Activated CD8-positive, alpha-beta memory T cell treated with anti-CD3 and anti-CD28 coated beads, Interleukin-2, amount 50 U/mL, for 48 hours (primary cell): ENCODE results near the gene NAA25.
"Not testable (repeated sequence)": the region's sequence is repeated elsewhere in the genome, so short reads cannot be mapped to it uniquely, and the experiment has no call there.

Source experiments
- DNase-seq: peaks from one replicate; pipeline ENCODE4 v3.0.0-alpha.2; 2020

NAA25 gene

GRCh38 chr12:112049351-112049750 is 59.2 kb downstream of the NAA25 start:
- DNase-seq = no peak

DNA sequence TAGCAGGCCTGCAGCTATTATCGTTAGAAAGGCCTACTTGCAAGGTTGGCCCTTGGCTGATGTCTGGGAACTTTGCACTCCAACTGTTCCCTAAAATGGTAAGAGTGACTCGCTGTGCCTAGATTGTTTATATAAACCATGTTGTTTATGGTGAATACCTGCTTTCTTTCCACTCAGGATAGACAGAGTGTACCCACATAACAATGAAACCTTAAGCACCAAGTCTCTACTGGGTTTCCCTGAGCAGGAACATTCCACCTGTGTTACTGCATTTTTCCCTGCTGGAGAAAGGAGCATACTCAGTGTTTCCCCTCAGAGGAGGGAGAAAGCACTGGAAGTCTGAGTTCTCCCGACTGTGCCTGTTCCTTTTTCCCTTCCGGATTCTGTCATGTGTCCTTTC is 62.6 kb downstream of the NAA25 start:
- DNase-seq = no peak

DNA sequence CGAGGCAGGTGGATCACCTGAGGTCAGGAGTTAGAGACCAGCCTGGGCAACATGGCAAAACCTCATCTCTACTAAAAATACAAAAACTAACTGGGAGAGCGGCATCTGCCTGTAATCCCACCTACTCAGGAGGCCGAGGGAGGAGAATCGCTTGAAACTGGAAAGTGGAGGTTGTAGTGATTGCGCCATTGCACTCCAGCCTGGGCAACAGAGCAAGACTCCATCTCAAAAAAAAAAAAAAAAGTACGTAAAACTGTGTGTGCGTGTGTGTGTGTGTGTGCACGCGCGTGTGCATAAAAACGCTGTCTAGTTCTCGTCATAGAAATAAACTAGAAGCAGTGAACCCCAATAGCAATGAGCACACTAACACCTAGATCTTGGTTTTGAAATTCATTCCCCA is 72.0 kb downstream of the NAA25 start:
- not testable (repeated sequence) for DNase-seq

DNA sequence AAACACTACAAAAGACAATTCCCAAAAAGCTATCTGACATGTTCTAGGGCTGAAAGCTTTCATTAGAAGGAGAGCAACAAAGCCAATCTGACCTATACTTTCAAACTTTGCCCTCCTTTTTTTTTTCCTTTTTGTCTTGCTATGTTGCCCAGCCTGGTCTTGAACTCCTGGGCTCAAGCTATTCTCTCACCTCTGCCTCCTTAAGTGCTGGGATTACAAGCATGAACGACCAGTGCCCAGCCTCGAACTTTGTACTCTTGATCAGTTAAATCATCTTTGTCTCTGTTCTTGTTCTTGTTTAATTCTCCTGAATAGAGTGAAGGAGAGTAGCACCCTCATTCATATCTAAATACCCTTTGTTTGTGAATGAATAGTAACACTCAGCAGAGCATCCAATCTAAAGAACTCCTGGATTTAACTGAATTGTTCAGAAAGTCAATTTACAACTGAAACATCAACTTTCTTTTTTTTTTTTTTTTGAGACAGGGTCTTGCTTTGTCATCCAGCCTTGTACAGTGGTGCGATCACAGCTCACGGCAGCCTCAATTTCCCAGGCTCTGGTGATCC is 73.3 kb downstream of the NAA25 start:
- no peak for DNase-seq

DNA sequence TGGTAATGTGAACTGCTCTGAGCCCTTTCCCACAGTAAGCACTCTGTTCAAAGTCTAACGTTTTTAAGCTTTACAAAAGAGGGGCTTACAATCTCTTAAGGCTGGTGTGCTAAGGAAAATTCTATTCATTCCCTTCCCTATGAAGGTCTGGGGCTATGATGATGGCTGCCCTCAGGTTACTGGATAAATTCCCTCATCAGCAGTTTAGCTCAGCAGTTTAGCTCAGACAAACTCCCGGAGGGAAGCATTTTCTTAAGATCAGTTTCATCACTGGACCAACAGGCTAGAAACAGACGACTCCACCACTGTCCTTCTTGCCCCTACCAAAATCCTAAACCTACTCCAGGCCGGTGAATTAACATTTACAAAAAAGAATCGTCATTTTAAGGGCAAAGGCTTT is 76.3 kb downstream of the NAA25 start:
- DNase-seq = no peak

- no peak for DNase-seq
Observed at GRCh38 chr12:112031472-112031871, 77.1 kb downstream of the NAA25 start.

GRCh38 chr12:112029301-112029700 is 79.3 kb downstream of the NAA25 start:
- DNase-seq = no peak

GRCh38 chr12:112025808-112026375 is 82.7 kb downstream of the NAA25 start:
- no peak for DNase-seq

DNA sequence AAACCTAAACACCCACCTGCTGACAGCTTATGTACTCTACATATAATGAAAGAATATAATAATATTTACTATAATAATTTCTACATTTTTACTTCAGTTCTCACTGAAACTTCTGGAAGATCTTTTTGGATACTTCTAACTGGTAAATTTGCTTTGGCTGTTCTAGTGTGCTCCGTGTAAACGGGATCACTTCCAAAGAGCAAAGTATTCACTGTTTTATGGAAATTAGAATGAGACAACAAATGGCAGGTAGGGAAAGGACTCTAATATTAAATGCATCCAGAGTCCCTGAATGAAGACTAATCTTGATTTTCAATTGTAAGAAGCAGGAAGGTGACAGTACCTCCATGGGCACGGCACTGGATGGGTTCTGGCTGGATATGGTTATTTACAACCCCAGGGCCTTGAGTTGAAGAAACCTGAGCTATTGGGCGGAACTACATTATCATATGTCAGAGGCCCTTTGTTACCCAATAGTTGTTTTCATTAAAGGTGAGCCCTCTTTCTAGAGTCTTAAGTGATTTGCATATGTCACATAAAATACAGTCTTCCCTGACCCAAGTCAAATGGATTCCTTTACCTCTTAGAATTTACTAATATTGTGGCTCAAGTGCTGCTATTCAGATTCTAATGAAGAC is 84.7 kb downstream of the NAA25 start:
- DNase-seq = no peak

- no peak for DNase-seq
Observed at GRCh38 chr12:112022241-112023016, 86.2 kb downstream of the NAA25 start.

DNA sequence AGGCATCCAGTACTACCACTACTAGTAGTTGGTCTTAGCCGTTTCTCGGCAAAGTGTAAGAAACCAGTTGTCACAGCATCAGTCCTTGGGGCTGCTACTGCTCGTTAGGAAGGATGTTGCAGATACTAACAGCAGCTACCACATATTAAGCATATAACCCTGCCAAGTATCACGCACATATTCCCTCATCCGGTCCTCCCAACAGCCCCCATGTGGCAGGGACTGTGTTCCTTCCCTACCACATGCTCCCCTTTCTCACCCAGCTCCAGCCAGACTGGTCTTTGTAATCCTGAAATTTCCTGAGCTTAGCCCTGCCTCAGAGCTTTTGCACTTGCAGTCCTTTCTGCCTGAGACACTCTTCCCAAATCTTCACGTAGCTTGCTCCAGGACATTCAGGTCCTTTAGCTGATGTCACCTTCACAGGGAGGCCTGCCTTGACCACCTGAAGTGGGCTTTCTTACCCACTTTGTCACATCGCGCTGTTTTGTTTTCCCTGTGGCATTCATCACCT is 87.6 kb downstream of the NAA25 start:
- DNase-seq = no peak

- DNase-seq = no peak
Observed at GRCh38 chr12:112018571-112019237, 89.9 kb downstream of the NAA25 start.

DNA sequence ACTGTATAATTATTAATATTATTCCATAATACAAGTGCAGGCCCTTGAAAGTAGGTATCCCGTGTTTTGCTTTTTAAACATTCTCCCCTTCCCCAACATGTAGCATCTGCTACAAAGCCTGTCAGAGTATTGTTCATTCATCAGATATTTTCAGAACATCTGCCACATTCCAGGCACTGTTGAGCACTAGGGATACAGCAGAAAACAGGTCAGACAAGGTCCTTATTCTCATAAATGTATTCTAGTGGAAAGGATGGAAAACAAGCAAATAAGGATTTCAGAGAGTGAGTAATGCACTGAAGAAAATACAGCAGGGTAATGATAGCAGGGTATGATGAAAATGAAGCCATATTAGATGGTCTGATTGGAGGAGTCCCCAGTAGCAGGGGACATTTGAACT is 91.5 kb downstream of the NAA25 start:
- no peak for DNase-seq

GRCh38 chr12:112015938-112016337 is 92.6 kb downstream of the NAA25 start:
- DNase-seq = no peak

GRCh38 chr12:112013601-112014402 is 94.8 kb downstream of the NAA25 start:
- DNase-seq = peak; percentile 82

- DNase-seq = peak; percentile 100
Observed at GRCh38 chr12:112012775-112013600, 95.6 kb downstream of the NAA25 start, which contains the start of the genes ERP29 and TMEM116. Gene ERP29 (plus strand): TSS chr12:112013426. CDS start chr12:112013466, 40 bp downstream. Gene TMEM116 (minus strand): TSS chr12:112013165. CDS start chr12:112005270, 7,895 bp downstream.

GRCh38 chr12:112011685-112012084 is 96.9 kb downstream of the NAA25 start:
- DNase-seq = no peak

- DNase-seq = no peak
Observed at GRCh38 chr12:112010415-112011344, 97.9 kb downstream of the NAA25 start.

- DNase-seq = not testable (repeated sequence)
Observed at GRCh38 chr12:112009596-112009995, 99.0 kb downstream of the NAA25 start.

DNA sequence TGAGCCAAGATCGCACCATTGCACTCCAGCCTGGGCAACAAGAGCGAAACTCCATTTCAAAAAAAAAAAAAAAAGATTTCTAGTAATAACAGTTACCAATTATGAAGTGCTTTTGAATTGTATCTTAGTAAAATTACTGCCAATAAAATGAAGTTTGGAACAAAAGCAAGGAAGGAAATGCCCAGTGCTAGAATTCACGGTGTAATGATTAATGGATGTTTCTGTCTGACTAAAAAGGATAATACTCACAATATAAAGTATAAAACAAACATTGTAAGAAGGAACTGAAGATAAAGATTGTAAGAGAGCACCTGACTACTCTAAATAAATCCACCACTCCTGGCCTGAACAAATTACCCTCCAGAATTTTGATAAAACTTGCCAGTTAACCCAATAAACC is 99.7 kb downstream of the NAA25 start:
- no peak for DNase-seq
